ENCODE results near the gene COL4A1.

GRCh38 chr13:110291286-110291685 lies 15.7 kb downstream of the COL4A1 start:
- TF ChIP-seq EP300 (IDR thresholded peaks at IDR 0.05) (no peak), CTCF (IDR thresholded peaks at IDR 0.05) (no peak), POLR2A (IDR thresholded peaks at IDR 0.05) (no peak)

All from gastroesophageal sphincter (tissue), 3 donors.